ENCODE results near the gene PITPNC1. TPM values are rescaled to one million over a fixed set of nuclear protein-coding genes. Genes with fewer than 3 reads are reported as not detected.

Gene PITPNC1
- total RNA-seq, 1 experiment from 2014 or later: 23.1 TPM

DNA sequence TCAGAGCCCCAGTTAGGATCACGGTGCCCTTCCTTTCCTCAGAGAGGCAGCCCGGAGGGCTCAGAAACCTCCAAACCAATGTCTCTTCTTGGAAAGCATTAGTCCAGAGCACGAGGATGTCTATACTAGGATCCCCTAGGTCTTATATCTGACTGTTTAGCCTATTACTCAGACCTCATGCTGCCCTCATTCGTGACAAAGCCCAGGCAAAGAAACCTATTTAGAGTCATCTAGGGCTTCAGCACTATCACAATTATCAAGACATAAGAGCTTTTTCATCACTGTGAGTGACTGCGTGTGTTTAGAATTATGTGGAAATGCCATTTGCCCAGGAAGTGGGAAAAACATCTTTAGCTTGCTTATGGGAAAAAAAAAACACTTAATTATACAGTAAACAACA is 180.8 kb downstream of the PITPNC1 start:
- H3K4me2 ChIP-seq (ENCODE audit: low read length): no peak overlapping the region
- no peak overlapping the region for H3K4me3 ChIP-seq (ENCODE audit: low read length)
- TF ChIP-seq EZH2 (IDR thresholded peaks at IDR 0.05; ENCODE audit: low read length, unreplicated experiment): no peak
- no peak for TF ChIP-seq CTCF (conservative IDR thresholded peaks at IDR 0.05; ENCODE audit: low read depth, low read length)
- TF ChIP-seq EZH2phosphoT487 (IDR thresholded peaks at IDR 0.05; ENCODE audit: borderline replicate concordance, low read length): no peak
- CTCF ChIA-PET: no interaction called here
- POLR2A ChIA-PET (ENCODE audit: unreplicated experiment): no interaction called here
- no peaks in the 10 kb centered on the region for H3K27me3 ChIP-seq (ENCODE audit: low read length)
- H3K9me2 ChIP-seq (replicated peaks; ENCODE audit: low read length): no peaks in the 10 kb centered on the region
- no TSS peak for BruUV-seq (replicated peaks)
- H3K4me1 ChIP-seq (ENCODE audit: insufficient read depth, low read length): no peaks in the 10 kb centered on the region
- H3K9me3 ChIP-seq (ENCODE audit: low read length): no peaks in the 10 kb centered on the region
- no peak overlapping the region for H3K27ac ChIP-seq (ENCODE audit: low read length)
- no peaks in the 10 kb centered on the region for H3F3A ChIP-seq (ENCODE audit: low read length, unreplicated experiment)
- no peak overlapping the region for H3K9ac ChIP-seq (ENCODE audit: low read length)
- no peak overlapping the region for H2AFZ ChIP-seq (ENCODE audit: low read length)
- H3K36me3 ChIP-seq (ENCODE audit: low read depth, low read length): no peaks in the 10 kb centered on the region
- H3K79me2 ChIP-seq (ENCODE audit: low read length): no peaks in the 10 kb centered on the region
- no peaks in the 10 kb centered on the region for H4K20me1 ChIP-seq (ENCODE audit: low read length)
- DNase-seq: no peak
- ATAC-seq: no peak
- intact Hi-C loops (cut with micrococcal nuclease): no loop called here

- Histone ChIP-seq H3K27me3 (ENCODE audit: low read length) (no peaks in the 10 kb centered on the region), H4K20me1 (ENCODE audit: low read length) (no peaks in the 10 kb centered on the region), H3K79me2 (ENCODE audit: low read length) (no peaks in the 10 kb centered on the region), H3K9me3 (ENCODE audit: low read length) (no peaks in the 10 kb centered on the region), H2AFZ (ENCODE audit: low read length) (no peak overlapping the region), H3K4me1 (ENCODE audit: insufficient read depth, low read length) (no peaks in the 10 kb centered on the region), H3K4me3 (ENCODE audit: low read length) (no peak overlapping the region), H3F3A (ENCODE audit: low read length, unreplicated experiment) (no peaks in the 10 kb centered on the region), H3K27ac (ENCODE audit: low read length) (no peak overlapping the region), H3K9me2 (replicated peaks; ENCODE audit: low read length) (no peaks in the 10 kb centered on the region), H3K36me3 (ENCODE audit: low read depth, low read length) (no peaks in the 10 kb centered on the region), H3K9ac (ENCODE audit: low read length) (no peak overlapping the region), H3K4me2 (ENCODE audit: low read length) (no peak overlapping the region)
- intact Hi-C loops (cut with micrococcal nuclease): no loop called here
- no TSS peak for BruUV-seq (replicated peaks)
- POLR2A ChIA-PET (ENCODE audit: unreplicated experiment): interaction anchor here (0.6 kb wide), 1 partner anchor 180 kb away, joined by 3 read pairs; no protein-coding TSS in a partner anchor
- no peak for DNase-seq
- no peak for ATAC-seq
- TF ChIP-seq CTCF (conservative IDR thresholded peaks at IDR 0.05; ENCODE audit: low read depth, low read length) (no peak), EZH2phosphoT487 (IDR thresholded peaks at IDR 0.05; ENCODE audit: borderline replicate concordance, low read length) (no peak), EZH2 (IDR thresholded peaks at IDR 0.05; ENCODE audit: low read length, unreplicated experiment) (no peak)
- CTCF ChIA-PET: no interaction called here
Measured at GRCh38 chr17:67558740-67559380, 181.8 kb downstream of the PITPNC1 start.

DNA sequence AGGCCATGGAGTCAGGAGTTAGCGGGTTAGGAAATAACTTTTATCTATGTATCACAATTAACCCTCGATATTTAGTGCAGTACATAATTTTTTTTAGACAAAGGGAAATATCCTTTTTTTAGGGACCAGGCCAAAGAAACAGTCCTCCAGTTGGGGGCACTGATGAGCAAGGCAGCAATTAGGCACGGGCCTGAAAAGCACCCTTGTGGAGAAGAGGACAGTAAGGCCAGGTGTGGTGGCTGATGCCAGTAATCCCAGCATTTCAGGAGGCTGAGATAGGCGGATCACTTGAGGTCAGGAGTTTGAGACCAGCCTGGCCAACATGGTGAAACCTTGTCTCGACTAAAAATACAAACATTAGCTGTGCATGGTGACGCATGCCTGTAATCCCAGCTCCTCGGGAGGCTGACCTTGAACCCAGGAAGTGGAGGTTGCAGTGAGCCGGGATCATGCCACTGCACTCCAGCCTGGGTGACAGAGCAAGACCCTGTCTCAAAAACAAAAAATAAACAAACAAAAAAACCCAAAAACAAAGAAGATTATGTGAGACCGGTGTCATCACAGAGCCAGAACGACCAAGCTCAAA is 182.4 kb downstream of the PITPNC1 start:
- no peaks in the 10 kb centered on the region for H3K36me3 ChIP-seq (ENCODE audit: low read depth, low read length)
- TF ChIP-seq CTCF (conservative IDR thresholded peaks at IDR 0.05; ENCODE audit: low read depth, low read length): peak; percentile 68
- no peak for TF ChIP-seq EZH2phosphoT487 (IDR thresholded peaks at IDR 0.05; ENCODE audit: borderline replicate concordance, low read length)
- ChIA-PET CTCF (no interaction called here), POLR2A (ENCODE audit: unreplicated experiment) (no interaction called here)
- no peak overlapping the region for H2AFZ ChIP-seq (ENCODE audit: low read length)
- no peak overlapping the region for H3K27ac ChIP-seq (ENCODE audit: low read length)
- H3K79me2 ChIP-seq (ENCODE audit: low read length): no peaks in the 10 kb centered on the region
- intact Hi-C loops (cut with micrococcal nuclease): no loop called here
- H3K4me3 ChIP-seq (ENCODE audit: low read length): no peak overlapping the region
- DNase-seq (peak; percentile 50), ATAC-seq (no peak)
- H4K20me1 ChIP-seq (ENCODE audit: low read length): no peaks in the 10 kb centered on the region
- no peak overlapping the region for H3K9ac ChIP-seq (ENCODE audit: low read length)
- no peaks in the 10 kb centered on the region for H3K4me1 ChIP-seq (ENCODE audit: insufficient read depth, low read length)
- H3F3A ChIP-seq (ENCODE audit: low read length, unreplicated experiment): no peaks in the 10 kb centered on the region
- BruUV-seq (replicated peaks): no TSS peak
- no peaks in the 10 kb centered on the region for H3K9me3 ChIP-seq (ENCODE audit: low read length)
- no peaks in the 10 kb centered on the region for H3K9me2 ChIP-seq (replicated peaks; ENCODE audit: low read length)
- H3K4me2 ChIP-seq (ENCODE audit: low read length): no peak overlapping the region
- H3K27me3 ChIP-seq (ENCODE audit: low read length): no peaks in the 10 kb centered on the region

Data from PC-3 (cell line).